NCI-H1417 treated with DMSO at 0.1 percent for 48 hours (cell line): ENCODE data around the gene SMCO1.
A peak's percentile ranks its signal among the peaks of the same experiment; 100 is the strongest.
"Not testable (repeated sequence)": the region's sequence is repeated elsewhere in the genome, so short reads cannot be mapped to it uniquely, and the experiment has no call there.

Source experiments
- DNase-seq: peaks from one replicate; lab custom pipeline; 2025; lab: John Stamatoyannopoulos, UW

Gene SMCO1

GRCh38 chr3:196521291-196521690 lies 6.1 kb upstream of the SMCO1 start:
- DNase-seq, result not testable (repeated sequence)

- no peak for DNase-seq
These were observed 4.6 kb upstream of the SMCO1 start for GRCh38 chr3:196519718-196520082.

- DNase-seq, result no peak
These were observed 4.0 kb upstream of the SMCO1 start for GRCh38 chr3:196518966-196519717.

- DNase-seq, result no peak
These were observed 2.8 kb upstream of the SMCO1 start for GRCh38 chr3:196517919-196518318.

- DNase-seq, result no peak
These were observed 2.1 kb upstream of the SMCO1 start for GRCh38 chr3:196517162-196517800.

- no peak for DNase-seq
These were observed 813 bp downstream of the SMCO1 start for GRCh38 chr3:196514350-196514716.

- DNase-seq, result no peak
These were observed 1.3 kb downstream of the SMCO1 start for GRCh38 chr3:196513697-196514349.

GRCh38 chr3:196511646-196512425 lies 3.3 kb downstream of the SMCO1 start:
- not testable (repeated sequence) for DNase-seq

GRCh38 chr3:196511108-196511507 lies 4.0 kb downstream of the SMCO1 start:
- not testable (repeated sequence) for DNase-seq

- no peak for DNase-seq
These were observed 8.5 kb downstream of the SMCO1 start for GRCh38 chr3:196506687-196507086.

- DNase-seq, result no peak
These were observed 10.6 kb downstream of the SMCO1 start for GRCh38 chr3:196504556-196504955.

GRCh38 chr3:196504077-196504398 lies 11.1 kb downstream of the SMCO1 start:
- DNase-seq, result not testable (repeated sequence)

GRCh38 chr3:196503196-196504076 lies 11.7 kb downstream of the SMCO1 start, which contains the start of gene RNF168:
Gene RNF168, minus strand, starts transcription at chr3:196503768. Its CDS starts 595 bp downstream, at chr3:196503173.
- peak; percentile 88 for DNase-seq

GRCh38 chr3:196502775-196503195 lies 12.4 kb downstream of the SMCO1 start:
- no peak for DNase-seq

GRCh38 chr3:196501316-196502044 lies 13.7 kb downstream of the SMCO1 start:
- no peak for DNase-seq

GRCh38 chr3:196499807-196500524 lies 15.2 kb downstream of the SMCO1 start:
- no peak for DNase-seq

- DNase-seq, result no peak
These were observed 16.1 kb downstream of the SMCO1 start for GRCh38 chr3:196499061-196499460.

GRCh38 chr3:196498297-196498696 lies 16.8 kb downstream of the SMCO1 start:
- no peak for DNase-seq

- no peak for DNase-seq
These were observed 19.0 kb downstream of the SMCO1 start for GRCh38 chr3:196496183-196496582.

- DNase-seq, result no peak
These were observed 21.9 kb downstream of the SMCO1 start for GRCh38 chr3:196493292-196493691.
